ENCODE measurements around the gene MAB21L1.

MAB21L1 gene

GRCh38 chr13:35475960-35476943, at the start of gene MAB21L1:
Gene MAB21L1, minus strand, starts transcription at chr13:35476689. Its CDS starts 551 bp downstream, at chr13:35476138.
- DNase-seq = no peak

GRCh38 chr13:35524171-35524570, 47.7 kb upstream of the MAB21L1 start:
- no peak for DNase-seq

DNA sequence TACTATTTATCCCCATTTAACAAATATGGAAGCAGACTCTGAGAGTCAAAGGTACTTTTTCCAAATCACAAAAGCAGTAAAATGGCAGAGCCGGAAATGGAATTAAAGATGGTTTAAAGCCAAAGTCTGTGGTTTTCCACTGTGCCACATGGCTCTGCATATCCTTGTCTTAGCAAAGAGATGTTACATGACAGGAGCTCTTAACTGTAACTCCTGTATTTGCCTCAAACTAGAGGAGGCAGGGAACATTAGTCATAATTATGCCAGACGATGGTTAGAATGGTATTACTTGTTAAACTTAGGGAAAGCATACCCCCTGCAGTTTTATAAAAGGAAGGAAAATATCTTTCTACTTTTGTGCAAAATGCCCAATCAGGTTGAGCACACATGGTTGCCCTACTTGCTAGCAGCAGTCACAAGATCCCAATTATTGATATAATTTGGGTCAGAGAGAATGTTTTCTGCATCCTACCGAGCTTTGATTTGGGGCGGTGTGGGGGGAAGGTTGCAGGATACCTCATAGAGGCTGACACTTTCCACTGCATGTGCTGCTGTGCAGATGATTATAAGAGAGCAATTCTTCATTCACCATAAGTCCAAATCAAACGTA, 42.0 kb upstream of the MAB21L1 start:
- DNase-seq = no peak

GRCh38 chr13:35514801-35515502, 38.5 kb upstream of the MAB21L1 start:
- DNase-seq = no peak

- DNase-seq = no peak
Observed at GRCh38 chr13:35514061-35514477, 37.6 kb upstream of the MAB21L1 start.

DNA sequence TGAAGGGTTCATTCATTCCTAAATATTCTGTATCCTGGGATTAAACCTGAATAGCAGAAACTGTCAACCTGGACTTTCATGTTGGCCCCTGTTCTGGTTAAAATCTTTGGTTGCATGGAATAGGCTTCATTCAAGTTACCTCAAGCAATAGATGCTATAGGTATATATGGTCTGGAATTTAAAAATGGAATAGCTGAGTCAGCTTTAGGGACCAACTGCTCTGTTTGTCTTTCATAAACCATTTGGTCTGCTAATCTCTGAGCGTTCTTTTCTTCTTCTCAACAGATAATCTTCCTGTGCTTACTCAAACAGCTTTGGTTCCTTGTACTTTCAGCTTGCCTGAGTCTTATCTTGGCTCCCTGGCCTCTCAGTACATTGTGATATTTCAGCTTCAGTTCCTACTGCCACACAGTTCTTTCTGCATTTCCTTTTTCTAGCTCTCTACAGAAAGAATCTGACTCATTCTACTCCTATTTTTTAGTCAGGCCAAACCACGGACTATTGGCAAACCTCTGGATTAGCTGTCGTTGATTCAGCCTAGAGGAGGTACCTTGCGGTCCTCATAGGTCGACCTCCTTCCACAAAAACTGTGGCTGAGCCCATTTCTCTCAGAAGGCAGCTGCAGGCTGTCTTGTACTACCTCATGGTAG, 35.9 kb upstream of the MAB21L1 start:
- DNase-seq = no peak

DNA sequence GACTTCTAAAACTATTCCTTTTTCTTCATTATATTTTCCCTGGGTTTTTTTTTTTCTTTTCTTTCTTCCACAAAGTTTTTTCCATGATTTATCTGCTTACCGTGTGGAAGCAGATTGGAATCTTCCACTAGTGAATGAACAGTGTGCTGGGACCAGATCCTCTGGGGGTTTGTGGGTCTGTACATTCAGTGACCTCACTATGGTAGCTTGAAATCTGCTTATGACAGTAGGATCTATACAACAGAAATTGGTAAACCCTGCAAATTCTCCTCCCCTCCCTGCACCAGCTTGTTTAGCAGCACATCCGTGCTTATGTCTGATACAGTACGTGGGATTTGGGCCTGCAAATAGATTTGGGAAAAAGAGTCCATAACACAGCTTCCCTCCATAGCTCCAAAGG, 26.0 kb upstream of the MAB21L1 start:
- no peak for DNase-seq

GRCh38 chr13:35501661-35502235, 25.3 kb upstream of the MAB21L1 start:
- DNase-seq = no peak

DNA sequence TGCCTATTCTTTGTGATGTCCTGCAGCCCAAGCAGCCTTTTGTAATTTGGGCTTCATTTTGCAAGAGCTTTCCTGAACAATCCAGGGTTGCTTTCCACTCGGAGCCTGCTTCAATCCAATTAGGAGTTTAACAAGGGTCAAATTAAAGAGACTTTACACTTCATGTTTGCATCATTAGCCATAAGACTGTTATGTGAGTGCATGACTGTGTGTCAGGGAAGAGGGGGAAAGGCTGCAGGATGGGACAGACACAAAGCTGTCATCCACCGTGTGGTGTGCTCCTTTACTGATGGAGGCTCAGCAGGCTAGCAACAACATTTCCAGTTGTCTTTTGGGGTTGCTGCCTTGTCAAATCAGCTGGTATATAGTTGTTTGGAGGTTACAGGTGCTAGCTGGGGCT, 23.7 kb upstream of the MAB21L1 start:
- no peak for DNase-seq

GRCh38 chr13:35499676-35500075, 23.2 kb upstream of the MAB21L1 start:
- no peak for DNase-seq

DNA sequence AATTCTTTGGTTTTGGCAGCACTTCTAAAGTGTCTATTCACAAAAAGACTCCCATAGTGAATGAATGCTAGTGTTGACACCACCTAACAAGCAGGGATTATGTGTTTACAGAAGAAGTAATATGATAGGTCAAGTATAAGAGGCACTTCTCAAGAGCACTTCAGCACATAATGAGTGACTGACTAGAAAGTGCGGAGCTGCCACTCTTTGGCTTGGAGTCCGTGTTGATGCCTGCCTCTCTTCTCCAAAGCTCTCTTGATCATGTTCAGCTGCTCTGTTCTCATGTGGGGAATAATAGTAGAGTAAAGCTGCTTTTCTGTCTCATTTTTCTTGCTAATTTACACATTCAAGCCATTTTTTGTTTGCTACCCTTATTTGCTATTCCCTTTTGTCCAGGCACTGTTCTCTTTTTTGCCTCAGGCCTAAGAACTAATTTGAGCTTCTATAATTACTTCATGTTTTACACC, 22.7 kb upstream of the MAB21L1 start:
- DNase-seq = no peak

DNA sequence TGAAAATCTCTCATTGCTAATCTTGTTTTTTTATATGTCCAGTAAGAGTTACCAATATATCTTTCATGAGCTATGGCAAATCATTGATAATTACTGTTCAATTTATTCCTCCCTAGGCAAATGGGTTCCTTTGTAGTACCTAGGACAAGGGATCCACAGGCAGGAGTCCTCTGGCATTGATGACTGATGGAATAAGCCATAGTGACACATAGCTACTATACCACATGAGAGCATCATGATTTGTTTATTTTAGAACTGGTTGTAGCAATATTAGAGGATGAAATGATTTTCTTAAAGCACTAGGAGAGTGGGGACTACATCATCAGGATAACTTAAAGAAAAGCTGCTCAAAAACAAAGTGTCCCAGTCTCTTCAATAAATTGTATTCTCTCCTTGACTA, 21.7 kb upstream of the MAB21L1 start:
- no peak for DNase-seq

DNA sequence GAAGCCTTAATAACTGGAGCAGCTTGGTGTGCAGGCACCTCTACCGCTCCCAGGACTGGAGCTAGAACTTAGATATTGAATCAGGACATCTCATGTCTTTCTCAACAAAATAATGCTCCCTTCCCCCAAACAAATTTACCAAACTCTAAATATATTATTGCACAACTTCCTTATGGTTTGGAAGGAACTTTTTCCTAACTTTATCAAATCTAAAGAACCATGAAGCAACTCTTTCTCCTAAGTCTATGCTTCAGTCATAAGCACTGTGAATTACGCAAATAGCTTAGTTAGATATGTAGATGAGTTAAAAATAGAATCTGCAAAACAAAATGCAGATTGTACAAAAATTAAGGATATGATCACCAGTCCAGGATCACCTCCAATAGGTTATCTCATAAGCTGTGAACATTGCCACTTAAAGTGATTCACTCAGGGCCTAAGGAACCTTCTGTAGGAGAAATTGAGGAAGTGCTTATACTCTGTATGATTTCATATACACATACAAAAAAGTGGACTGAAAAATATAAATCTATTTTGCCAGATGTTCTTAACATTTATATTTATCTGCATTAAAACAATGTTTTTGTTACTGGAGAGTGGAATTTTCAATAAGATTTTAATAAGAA, 20.4 kb upstream of the MAB21L1 start:
- DNase-seq = no peak

GRCh38 chr13:35496006-35496405, 19.5 kb upstream of the MAB21L1 start:
- DNase-seq = no peak

DNA sequence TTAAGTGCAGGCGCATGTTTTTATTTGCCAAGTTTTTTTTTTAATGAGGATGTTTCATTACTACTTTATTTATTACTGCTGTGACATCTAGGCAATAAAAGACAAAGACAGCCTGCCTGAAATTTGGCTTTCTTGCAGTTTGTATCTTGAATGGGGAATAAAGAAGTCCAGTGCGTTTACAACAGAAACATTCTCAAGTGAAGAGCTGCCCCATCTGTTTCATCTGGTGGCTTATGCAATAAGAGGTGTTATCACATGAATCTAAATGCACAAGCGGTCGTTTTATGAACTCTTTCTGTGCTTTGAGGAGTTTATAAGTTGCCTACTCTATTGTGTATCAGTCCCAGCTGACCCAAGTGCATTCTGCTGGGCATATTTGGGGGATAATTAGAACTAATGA, 12.6 kb upstream of the MAB21L1 start:
- no peak for DNase-seq

- DNase-seq = no peak
Observed at GRCh38 chr13:35485424-35485823, 8.9 kb upstream of the MAB21L1 start.

GRCh38 chr13:35484384-35484783, 7.9 kb upstream of the MAB21L1 start:
- DNase-seq = no peak

DNA sequence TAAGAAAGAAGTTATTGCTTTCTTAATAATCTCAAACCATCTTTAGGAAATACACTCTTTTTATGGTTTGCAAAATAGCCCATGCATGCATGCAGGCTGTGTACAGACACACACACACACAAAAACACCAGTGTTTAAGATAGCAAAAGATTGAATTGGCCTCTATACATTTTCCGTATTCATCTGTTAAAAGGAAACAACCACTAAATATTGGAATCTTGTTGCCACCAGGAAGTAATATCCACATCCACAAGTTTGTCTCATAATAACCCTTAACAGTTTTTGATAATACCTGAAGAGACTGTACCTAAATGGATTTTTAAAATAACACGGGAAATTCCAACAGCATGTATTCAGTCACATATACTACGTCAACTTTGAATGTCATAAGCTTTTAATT, 7.3 kb upstream of the MAB21L1 start:
- DNase-seq = no peak

- DNase-seq = no peak
Observed at GRCh38 chr13:35482527-35482926, 6.0 kb upstream of the MAB21L1 start.

GRCh38 chr13:35481777-35482176, 5.3 kb upstream of the MAB21L1 start:
- DNase-seq = no peak

DNA sequence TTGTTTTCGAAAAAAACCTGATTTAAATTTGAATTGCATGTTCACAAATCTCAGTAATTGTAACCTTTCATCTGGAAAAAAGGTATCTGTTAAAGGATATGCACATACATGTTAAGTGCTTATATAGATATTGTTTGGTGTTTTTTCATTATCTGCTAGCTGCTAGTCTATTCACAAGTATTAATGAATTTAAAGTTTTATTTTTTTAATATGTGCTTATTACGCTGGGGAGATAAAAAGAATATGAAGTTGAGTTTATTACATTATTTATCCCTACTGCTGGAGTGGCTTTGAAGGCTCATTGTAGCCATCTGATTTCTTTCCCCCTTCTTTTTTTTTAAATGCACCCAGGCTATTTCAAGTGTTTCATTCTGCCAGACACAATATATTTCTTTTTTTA, 3.9 kb upstream of the MAB21L1 start:
- no peak for DNase-seq

DNA sequence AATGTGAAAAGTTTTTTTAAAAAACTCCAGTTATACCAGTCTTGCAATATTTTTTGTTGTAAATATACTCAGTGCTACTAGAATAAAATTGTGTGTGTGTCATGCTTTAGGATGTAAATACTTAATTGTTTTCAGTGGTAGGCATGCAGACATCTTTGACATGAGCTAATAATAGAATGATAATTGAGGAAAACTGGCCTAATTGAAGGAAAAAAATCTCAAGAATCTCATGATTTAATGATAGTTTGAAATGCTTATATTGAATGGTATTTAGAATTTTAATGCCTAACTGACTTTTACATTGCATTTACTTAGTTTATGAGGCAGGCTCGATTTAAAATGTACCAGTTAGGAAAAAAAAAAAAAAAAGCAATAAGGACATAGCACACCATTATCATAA, 3.2 kb upstream of the MAB21L1 start:
- no peak for DNase-seq

Data from activated CD4-positive, CD25-positive, alpha-beta regulatory T cell treated with anti-CD3 and anti-CD28 coated beads, Interleukin-2, amount 50 U/mL, for 72 hours (primary cell).